Activated naive CD8-positive, alpha-beta T cell treated with anti-CD3 and anti-CD28 coated beads, Interleukin-2, amount 50 U/mL, for 24 hours (primary cell): Measurements from ENCODE around the gene LMTK2.

Experiments
- ATAC-seq: fragments of 150-1000 bp; cut with Tn5 transposase; one replicate; pipeline ENCODE4 v1.10.0; 2021
- DNase-seq: peaks from one replicate; pipeline ENCODE4 v3.0.0; 2021
- H3K27ac Mint-ChIP-seq: one replicate; pipeline ENCODE4 v1.8.0; 2021; ENCODE audit warnings: mild to moderate bottlenecking, mixed read lengths
- H3K27me3 Mint-ChIP-seq: one replicate; pipeline ENCODE4 v1.8.0; 2021; ENCODE audit warnings: mixed read lengths
- H3K36me3 Mint-ChIP-seq: one replicate; pipeline ENCODE4 v1.8.0; 2021; ENCODE audit warnings: low read depth, mixed read lengths
- H3K4me1 Mint-ChIP-seq: one replicate; pipeline ENCODE4 v1.8.0; 2021; ENCODE audit warnings: mixed read lengths
- H3K4me3 Mint-ChIP-seq: one replicate; pipeline ENCODE4 v1.8.0; 2021; ENCODE audit warnings: mild to moderate bottlenecking, moderate library complexity, mixed read lengths
- H3K9me3 Mint-ChIP-seq: one replicate; pipeline ENCODE4 v1.8.0; 2021; ENCODE audit warnings: mixed read lengths

Gene LMTK2

DNA sequence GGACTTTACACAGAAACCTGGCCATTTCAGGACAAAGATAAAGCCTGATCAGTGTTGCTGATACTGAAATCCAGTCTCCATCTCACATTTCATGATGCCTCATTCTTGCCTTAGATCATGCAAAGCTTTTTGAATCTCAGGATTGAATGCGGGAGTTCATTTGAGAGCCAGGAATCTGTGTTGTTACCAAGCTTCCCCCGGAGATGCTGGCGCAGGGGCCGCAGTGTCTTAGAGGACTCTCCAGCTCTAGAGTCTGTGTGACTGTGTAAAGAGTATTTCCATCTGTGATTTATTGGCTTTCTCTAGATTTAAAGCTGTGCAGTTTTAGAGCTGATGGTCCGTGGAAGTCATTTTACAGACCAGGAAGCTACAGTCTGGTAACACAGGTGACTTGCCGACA lies 32.0 kb downstream of the LMTK2 start:
- H3K27ac Mint-ChIP-seq, result no peak overlapping the region
- H3K4me1 Mint-ChIP-seq, result peaks cover 28% of the 10 kb centered on the region
- H3K9me3 Mint-ChIP-seq, result no peaks in the 10 kb centered on the region
- no peak for DNase-seq
- no peak overlapping the region for H3K4me3 Mint-ChIP-seq
- peaks cover 30% of the 10 kb centered on the region for H3K36me3 Mint-ChIP-seq
- H3K27me3 Mint-ChIP-seq, result no peaks in the 10 kb centered on the region
- no peak for ATAC-seq

DNA sequence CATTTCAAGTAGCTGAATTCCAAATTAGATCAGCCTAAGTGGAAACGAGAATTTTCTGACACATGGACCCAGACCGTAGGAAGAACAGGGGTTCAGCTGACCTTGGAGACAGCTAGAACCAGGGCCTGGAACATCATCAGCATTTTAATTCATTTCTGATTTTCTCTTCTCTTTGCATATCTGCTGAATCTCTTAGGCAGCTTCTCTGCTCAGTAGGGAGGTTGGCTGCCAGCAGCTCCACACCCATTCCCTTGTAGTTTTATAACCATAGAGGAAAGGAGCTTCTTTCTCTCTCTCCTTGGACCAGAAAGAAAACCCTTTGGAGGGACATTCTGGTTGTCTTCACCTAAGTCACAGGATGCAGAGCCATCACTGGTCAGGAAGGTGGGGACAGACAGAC lies 36.0 kb downstream of the LMTK2 start:
- no peak for ATAC-seq
- H3K27ac Mint-ChIP-seq, result no peak overlapping the region
- no peaks in the 10 kb centered on the region for H3K9me3 Mint-ChIP-seq
- peaks cover 43% of the 10 kb centered on the region for H3K36me3 Mint-ChIP-seq
- H3K27me3 Mint-ChIP-seq, result no peaks in the 10 kb centered on the region
- DNase-seq, result no peak
- H3K4me3 Mint-ChIP-seq, result no peak overlapping the region
- peaks cover 9% of the 10 kb centered on the region for H3K4me1 Mint-ChIP-seq

DNA sequence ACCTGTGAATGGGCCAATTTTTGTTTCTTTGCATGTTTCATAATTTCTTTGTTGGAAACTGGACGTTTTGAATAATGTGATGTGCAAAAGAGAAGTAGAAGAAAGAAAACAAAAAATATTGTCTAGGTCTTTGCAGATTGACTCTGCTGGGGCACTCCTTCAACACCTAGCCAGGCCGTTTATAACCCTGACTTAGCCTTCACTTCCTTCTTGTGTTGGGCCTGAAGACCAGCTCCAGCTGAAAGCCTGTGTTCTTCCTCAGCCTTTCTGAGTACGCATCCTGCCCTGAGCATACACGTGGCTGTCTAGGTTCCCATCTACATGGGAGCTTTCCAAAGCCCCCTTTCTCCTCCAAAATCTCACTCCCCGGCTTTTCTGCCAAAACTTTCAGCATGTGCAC lies 41.9 kb downstream of the LMTK2 start:
- Mint-ChIP-seq H3K9me3 (no peaks in the 10 kb centered on the region), H3K27me3 (no peaks in the 10 kb centered on the region), H3K36me3 (peaks cover 31% of the 10 kb centered on the region), H3K4me1 (no peaks in the 10 kb centered on the region), H3K27ac (no peak overlapping the region), H3K4me3 (no peak overlapping the region)
- DNase-seq (no peak), ATAC-seq (no peak)

DNA sequence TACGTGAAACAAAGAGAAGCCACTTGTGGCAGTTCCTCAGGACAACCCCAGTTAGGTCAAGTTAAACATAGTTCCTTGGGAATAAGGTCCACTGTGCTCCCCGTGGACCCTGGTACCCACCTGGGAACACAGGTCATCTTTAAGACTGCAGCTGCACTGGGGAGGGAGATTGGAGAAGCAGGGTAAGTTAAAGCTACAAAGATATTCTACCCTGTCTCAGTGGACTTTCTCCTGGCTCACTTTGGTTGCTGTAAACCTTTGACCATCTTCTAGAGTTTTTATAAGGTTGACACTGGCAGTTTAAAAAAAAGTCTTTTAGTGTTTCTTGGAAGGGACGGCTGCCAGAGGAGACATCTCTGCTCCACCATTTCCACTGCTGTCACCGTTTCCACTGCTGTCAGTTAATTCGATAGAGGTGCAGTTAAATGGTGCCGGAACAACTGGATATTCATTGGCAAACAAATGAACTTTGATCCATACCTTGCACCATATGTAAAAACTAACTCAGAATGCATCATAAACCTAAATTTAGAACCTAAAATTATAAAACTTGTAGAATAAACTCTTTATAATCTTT lies 42.5 kb downstream of the LMTK2 start:
- Mint-ChIP-seq H3K4me3 (no peak overlapping the region), H3K27ac (no peak overlapping the region), H3K27me3 (no peaks in the 10 kb centered on the region), H3K9me3 (no peaks in the 10 kb centered on the region), H3K36me3 (peaks cover 29% of the 10 kb centered on the region), H3K4me1 (no peaks in the 10 kb centered on the region)
- ATAC-seq (no peak), DNase-seq (no peak)

DNA sequence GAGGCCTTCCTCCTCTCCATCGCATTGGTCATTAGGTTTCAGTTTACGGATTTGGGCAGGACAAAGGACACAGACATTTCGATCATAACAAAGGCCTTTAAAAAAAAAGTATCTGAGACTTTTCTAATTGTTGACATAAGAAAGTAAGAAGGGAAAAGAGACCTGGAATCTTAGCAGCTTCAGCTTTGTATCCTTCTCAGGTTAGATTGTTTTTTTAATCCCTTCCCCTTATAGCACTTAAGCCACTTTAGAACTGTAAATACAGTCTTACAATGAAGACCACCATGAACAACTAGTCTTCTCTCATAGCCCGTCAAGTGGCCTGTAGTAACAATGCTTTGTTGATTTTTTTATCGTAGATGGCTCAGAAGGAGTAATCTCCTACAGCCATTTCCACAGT lies 45.2 kb downstream of the LMTK2 start:
- no peaks in the 10 kb centered on the region for H3K4me1 Mint-ChIP-seq
- H3K36me3 Mint-ChIP-seq, result peaks cover 31% of the 10 kb centered on the region
- no peak overlapping the region for H3K4me3 Mint-ChIP-seq
- no peak overlapping the region for H3K27ac Mint-ChIP-seq
- DNase-seq, result no peak
- no peaks in the 10 kb centered on the region for H3K27me3 Mint-ChIP-seq
- H3K9me3 Mint-ChIP-seq, result no peaks in the 10 kb centered on the region
- no peak for ATAC-seq

DNA sequence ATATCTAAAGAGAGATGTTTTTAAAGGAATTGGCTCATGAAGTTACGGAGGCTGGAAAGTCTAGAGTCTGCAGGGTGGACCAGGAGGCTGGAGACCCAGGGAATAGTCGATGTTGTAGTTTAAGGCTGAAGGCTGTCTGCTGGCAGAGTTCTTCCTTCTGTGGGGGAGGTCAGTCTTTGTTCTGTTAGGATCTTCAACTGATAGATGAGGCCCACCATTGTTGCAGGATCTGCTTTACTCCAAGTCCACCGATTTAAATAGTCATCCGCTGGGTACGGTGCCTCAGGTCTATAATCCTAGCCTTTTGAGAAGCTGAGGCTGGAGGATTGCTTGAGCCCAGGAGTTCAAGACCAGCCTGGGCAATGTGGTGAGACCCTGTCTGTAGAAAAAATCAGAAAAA lies 50.0 kb downstream of the LMTK2 start:
- Mint-ChIP-seq H3K4me3 (no peak overlapping the region), H3K27ac (no peak overlapping the region), H3K36me3 (peaks cover 34% of the 10 kb centered on the region), H3K27me3 (no peaks in the 10 kb centered on the region), H3K4me1 (no peaks in the 10 kb centered on the region), H3K9me3 (no peaks in the 10 kb centered on the region)
- ATAC-seq (no peak), DNase-seq (no peak)

DNA sequence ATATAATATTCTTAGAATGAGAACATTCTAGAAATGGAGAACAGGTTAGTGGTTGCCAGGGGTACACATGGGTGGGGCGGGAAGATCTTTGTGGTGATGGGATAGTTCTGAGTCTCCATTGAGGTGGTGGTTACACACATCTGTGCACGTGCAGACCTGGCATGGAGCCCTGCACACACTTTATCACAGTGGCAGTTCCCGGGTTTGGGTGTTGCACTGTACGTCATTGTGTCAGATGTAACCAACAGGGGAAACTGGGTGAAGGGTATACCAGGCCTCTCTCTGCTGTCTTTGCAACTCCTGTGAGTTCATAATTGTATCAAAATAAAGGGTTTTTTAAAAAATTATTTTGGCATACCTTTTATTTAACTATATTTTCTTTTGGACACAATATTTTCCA lies 51.1 kb downstream of the LMTK2 start:
- Mint-ChIP-seq H3K4me1 (peaks cover 2% of the 10 kb centered on the region), H3K27me3 (no peaks in the 10 kb centered on the region), H3K9me3 (no peaks in the 10 kb centered on the region), H3K36me3 (peaks cover 28% of the 10 kb centered on the region), H3K27ac (no peak overlapping the region), H3K4me3 (no peak overlapping the region)
- DNase-seq (no peak), ATAC-seq (no peak)

DNA sequence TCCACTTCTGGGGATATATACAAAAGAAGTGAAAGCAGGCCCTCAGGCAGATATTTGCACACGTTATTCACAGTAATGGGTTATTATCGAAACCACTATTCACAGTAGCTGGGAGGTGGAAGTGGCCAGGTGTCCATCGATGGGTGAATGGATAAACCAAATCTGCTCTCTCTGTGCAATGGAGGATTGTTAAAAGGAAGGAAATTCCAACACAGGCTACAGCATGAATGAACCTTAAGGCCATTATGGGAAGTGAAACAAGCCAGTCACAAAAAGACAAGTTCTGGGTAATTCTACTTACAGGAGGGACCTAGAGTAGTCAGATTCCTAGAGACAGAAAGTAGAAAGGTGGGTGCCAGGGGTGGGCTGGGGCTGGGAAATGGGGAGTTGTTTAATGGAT lies 56.1 kb downstream of the LMTK2 start:
- H3K27me3 Mint-ChIP-seq, result no peaks in the 10 kb centered on the region
- peaks cover 5% of the 10 kb centered on the region for H3K4me1 Mint-ChIP-seq
- H3K9me3 Mint-ChIP-seq, result no peaks in the 10 kb centered on the region
- no peak overlapping the region for H3K4me3 Mint-ChIP-seq
- no peak for DNase-seq
- H3K36me3 Mint-ChIP-seq, result peaks cover 5% of the 10 kb centered on the region
- ATAC-seq, result no peak
- H3K27ac Mint-ChIP-seq, result no peak overlapping the region

DNA sequence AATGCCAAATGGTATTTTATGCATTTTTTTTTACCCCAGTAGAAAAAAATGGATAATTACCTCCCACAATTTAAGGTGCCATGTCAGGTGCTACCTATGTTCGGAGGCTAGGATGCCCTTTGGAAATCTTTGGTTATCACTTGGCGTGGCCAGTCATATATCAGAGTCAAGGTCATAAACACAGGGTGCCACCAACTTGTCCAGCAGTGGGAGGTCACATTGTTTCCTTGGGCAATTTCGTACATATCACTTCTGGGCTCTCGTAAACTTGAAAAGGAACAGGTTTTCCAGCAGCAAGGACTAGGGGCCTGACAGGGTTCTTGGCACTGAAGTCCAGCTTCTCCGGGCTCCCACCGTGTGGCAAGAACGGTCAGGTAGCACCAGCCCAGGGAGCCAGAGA lies 56.6 kb downstream of the LMTK2 start:
- Mint-ChIP-seq H3K4me1 (peaks cover 5% of the 10 kb centered on the region), H3K9me3 (no peaks in the 10 kb centered on the region), H3K4me3 (no peak overlapping the region), H3K36me3 (peaks cover 5% of the 10 kb centered on the region), H3K27me3 (no peaks in the 10 kb centered on the region), H3K27ac (no peak overlapping the region)
- no peak for ATAC-seq
- DNase-seq, result no peak

DNA sequence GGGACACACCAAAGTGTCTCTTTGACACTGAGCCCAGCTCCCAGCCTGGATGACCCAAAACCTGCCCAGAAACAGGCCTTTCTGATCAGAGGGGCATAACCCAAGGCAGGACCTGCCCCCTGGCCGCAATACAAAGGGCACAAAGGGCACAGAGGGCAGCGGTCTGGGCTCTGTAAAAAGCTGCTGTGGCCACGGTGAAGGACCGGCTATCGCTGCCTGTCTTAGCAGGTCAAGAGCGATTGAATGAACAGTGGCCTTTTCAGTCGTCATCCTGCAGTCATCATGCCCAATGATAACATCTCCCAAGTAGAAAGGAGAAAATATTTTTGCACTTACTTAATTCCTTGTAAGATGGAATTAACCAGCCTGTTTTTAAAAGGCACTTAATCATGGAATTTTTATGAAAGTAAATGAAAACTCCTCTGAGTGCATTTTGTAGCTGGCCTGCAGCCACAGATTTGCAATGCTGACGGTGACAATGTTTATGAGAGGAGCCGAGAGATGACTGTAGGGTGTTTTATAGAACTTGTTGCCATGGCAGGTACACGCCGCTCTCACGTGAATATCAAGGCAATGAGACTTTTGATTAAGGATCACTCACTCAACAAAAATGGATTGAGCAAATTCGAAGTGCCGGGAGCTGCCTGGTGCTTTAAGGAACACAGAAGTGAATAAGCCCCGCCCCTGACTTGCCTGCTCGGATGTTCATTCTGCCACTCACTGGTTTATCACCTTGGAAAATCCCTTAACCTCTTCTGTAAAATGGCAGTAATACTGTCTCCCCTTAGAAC lies 57.2 kb downstream of the LMTK2 start:
- ATAC-seq (no peak), DNase-seq (no peak)
- no peak overlapping the region for H3K4me3 Mint-ChIP-seq
- no peak overlapping the region for H3K27ac Mint-ChIP-seq
- no peaks in the 10 kb centered on the region for H3K27me3 Mint-ChIP-seq
- peaks cover 5% of the 10 kb centered on the region for H3K4me1 Mint-ChIP-seq
- peaks cover 5% of the 10 kb centered on the region for H3K36me3 Mint-ChIP-seq
- no peaks in the 10 kb centered on the region for H3K9me3 Mint-ChIP-seq

DNA sequence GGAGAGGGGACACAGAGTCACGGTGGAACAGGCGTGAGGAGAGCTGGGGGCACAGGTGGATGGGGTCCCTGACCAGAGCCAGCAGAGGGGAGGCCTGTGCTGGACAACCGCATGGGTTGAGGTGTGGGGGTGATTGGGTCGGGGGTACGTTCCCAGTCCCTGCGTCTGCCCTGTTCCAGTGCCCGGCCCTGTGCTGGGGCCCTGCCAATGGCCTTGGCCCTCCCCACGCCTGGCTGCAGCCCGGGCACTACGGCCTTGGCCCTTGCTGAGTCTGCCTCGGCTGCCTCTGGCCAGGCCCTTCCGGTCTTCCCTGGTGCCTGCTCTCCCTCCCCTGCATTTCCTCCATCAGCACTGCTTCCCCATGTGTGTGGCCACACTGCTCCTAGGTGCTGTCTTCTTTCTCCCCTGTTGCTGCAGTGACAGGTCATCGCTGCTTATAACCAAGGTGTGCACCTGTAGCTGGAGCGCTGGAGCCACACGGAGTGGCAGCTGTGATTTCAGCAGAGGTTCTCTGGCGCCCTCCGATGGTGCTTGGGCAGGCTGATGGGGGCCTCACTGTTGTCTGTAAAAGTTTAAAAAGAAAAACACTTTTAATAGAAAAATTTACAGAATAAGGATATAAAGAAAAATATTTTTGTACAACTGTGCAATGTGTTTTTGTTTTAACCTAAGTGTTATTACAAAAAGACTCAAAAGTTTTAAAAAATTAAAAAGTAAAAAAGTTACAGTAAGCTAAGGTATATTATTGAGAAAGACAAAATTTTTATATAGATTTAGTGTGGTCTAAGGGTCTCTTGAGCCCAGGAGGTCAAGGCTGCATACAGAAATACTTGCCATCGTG lies 59.4 kb downstream of the LMTK2 start:
- ATAC-seq (peak; percentile 80), DNase-seq (peak; percentile 71)
- peaks cover 5% of the 10 kb centered on the region for H3K4me1 Mint-ChIP-seq
- no peaks in the 10 kb centered on the region for H3K27me3 Mint-ChIP-seq
- H3K4me3 Mint-ChIP-seq, result no peak overlapping the region
- no peaks in the 10 kb centered on the region for H3K36me3 Mint-ChIP-seq
- H3K9me3 Mint-ChIP-seq, result no peaks in the 10 kb centered on the region
- H3K27ac Mint-ChIP-seq, result no peak overlapping the region

DNA sequence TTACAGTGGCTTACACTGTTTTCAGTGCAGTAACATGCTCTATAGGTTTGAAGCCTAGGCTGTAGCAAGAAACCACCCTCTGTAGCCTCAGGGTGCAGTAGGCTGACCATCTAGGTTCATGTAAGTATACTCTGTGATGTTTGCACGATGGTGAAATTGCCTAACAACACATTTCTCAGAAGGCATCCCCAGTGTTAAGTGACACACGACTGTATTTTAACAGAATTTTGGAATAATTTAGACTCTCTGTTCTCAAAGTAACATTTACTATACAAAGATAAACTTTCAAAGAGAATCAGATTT lies 60.0 kb downstream of the LMTK2 start:
- Mint-ChIP-seq H3K4me1 (peaks cover 5% of the 10 kb centered on the region), H3K36me3 (no peaks in the 10 kb centered on the region), H3K4me3 (no peak overlapping the region), H3K9me3 (no peaks in the 10 kb centered on the region), H3K27ac (no peak overlapping the region), H3K27me3 (no peaks in the 10 kb centered on the region)
- DNase-seq (no peak), ATAC-seq (no peak)

DNA sequence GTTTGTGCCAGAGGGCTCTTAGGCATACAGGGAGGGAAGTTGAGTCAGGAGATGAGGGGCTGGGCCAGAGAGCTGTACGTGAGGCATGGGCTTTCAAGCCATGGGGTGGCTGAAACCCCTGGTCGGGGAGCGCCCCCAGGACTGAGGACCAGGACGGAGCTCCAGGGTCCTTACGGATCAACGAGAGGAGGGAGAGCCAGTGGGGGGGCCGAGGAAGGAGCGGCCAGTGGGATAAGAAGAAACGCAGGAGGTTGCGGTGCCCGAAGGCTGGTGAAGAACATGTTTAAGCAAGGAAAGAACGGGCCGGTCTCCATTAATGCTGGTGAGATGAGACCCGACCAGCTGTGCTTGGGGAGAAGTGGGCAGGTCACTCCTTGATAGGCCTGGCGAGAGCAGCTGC lies 61.0 kb downstream of the LMTK2 start:
- no peaks in the 10 kb centered on the region for H3K9me3 Mint-ChIP-seq
- DNase-seq, result no peak
- no peak overlapping the region for H3K4me3 Mint-ChIP-seq
- no peaks in the 10 kb centered on the region for H3K27me3 Mint-ChIP-seq
- peaks cover 4% of the 10 kb centered on the region for H3K4me1 Mint-ChIP-seq
- no peak for ATAC-seq
- no peaks in the 10 kb centered on the region for H3K36me3 Mint-ChIP-seq
- H3K27ac Mint-ChIP-seq, result no peak overlapping the region

DNA sequence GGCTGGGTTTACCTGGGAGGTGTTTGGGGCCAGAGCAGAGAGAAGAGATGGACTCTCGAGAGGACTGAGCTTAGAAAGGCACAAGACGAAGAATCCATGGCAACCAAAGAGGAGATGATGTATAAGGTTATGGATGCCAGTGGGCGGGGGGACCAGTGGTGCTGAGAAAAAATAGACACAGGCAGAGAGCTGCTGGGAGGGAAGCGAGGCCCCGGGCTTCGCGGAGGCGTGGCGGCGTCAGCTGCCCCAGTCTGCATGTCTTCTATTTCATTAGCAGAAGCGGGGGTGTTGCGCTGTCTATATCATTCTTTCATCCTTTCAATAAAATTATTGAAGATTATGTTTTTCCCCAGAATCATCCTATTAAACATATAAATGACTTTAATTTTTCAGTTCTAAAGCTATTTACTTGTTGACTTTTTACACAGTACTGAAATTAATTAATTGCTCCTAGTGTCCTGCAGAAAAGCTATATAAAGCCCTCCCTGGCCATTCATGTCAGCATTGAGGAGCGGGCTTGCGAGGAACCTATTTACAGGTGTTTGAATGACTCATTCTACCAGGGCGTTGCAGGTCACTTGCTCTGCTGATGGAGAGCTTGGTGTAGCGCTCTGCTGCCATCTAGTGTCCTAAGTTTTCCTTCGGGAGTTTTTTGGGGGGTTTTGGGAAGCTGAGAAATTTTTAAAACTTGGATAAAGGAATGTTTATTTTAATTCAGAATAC lies 61.7 kb downstream of the LMTK2 start:
- no peaks in the 10 kb centered on the region for H3K9me3 Mint-ChIP-seq
- no peak overlapping the region for H3K4me3 Mint-ChIP-seq
- DNase-seq, result peak; percentile 67
- no peaks in the 10 kb centered on the region for H3K27me3 Mint-ChIP-seq
- H3K27ac Mint-ChIP-seq, result no peak overlapping the region
- H3K36me3 Mint-ChIP-seq, result no peaks in the 10 kb centered on the region
- peak; percentile 66 for ATAC-seq
- peaks cover 2% of the 10 kb centered on the region for H3K4me1 Mint-ChIP-seq
